Kidney (tissue), 14 donors: ENCODE results near the gene DNAJB13. TPM values are rescaled to one million over a fixed set of nuclear protein-coding genes. Genes with fewer than 3 reads are reported as not detected.

Experiments
- DNase-seq, 5 donors: peaks; one replicate each; pipeline ENCODE4 v3.0.0-alpha.2; 2013 to 2020
- FAIRE-seq: peaks from 2 replicates; lab custom pipeline; 2012; peaks lifted over from hg19 to GRCh38; lab: Jason Lieb, UNC
- H3K27ac ChIP-seq, 2 donors: one replicate each; pipeline ENCODE4 v1.7.0; 2013; ENCODE audit warnings: low read depth in 2 of 2, low read length in 2 of 2, inconsistent platforms in 1 of 2
- H3K27me3 ChIP-seq: one replicate; pipeline ENCODE4 v1.7.1; 2013; ENCODE audit warnings: low read length, inconsistent platforms; ENCODE audit not compliant: control insufficient read depth, insufficient read depth
- H3K36me3 ChIP-seq, 3 donors: one replicate each; pipeline versions ENCODE4 v1.7.0 to v1.7.1; 2013; ENCODE audit warnings: low read length in 3 of 3, control low read depth in 1 of 3, inconsistent platforms in 1 of 3; ENCODE audit not compliant: insufficient read depth in 3 of 3, control insufficient read depth in 2 of 3
- H3K4me1 ChIP-seq, 3 donors: one replicate each; pipeline versions ENCODE4 v1.7.0 to v1.7.1; 2013; ENCODE audit warnings: low read length in 3 of 3, inconsistent platforms in 1 of 3, low read depth in 1 of 3; ENCODE audit not compliant: control insufficient read depth in 2 of 3, insufficient read depth in 2 of 3
- H3K4me3 ChIP-seq, 3 donors: one replicate each; pipeline versions ENCODE4 v1.7.0 to v1.8.1; 2013; ENCODE audit warnings: low read length in 3 of 3, control low read depth in 1 of 3, inconsistent platforms in 1 of 3
- H3K9ac ChIP-seq, 3 donors: one replicate each; pipeline versions ENCODE4 v1.7.0 to v1.7.1; 2013; ENCODE audit warnings: low read length in 3 of 3, control low read depth in 1 of 3, inconsistent platforms in 1 of 3
- H3K9me3 ChIP-seq, 3 donors: one replicate each; pipeline versions ENCODE4 v1.7.0 to v1.7.1; 2013; ENCODE audit warnings: low read length in 3 of 3, control low read depth in 1 of 3, inconsistent platforms in 1 of 3; ENCODE audit not compliant: control insufficient read depth in 2 of 3, insufficient read depth in 1 of 3
- intact Hi-C: fragments of 100-400 bp; cut with DNase I; formaldehyde crosslinking; loops from one replicate; pipeline ENCODE4 v1.11.1; 2022
- polyA plus RNA-seq: library from polyadenylated mRNA; stranded (reverse); fragments of 350-450 nt; fragmentation: Illumina TruSeq; extraction: RNeasy Lipid Tissue Mini Kit (QIAGEN cat#74804); gene quantifications from one replicate; pipeline ENCODE4 v1.2.3, GENCODE V29; 2014; ENCODE audit warnings: low read depth, low replicate concordance; ENCODE audit not compliant: insufficient read depth
- total RNA-seq: library from RNA; stranded (reverse); fragmentation: NEBNext Ultra II Directional; extraction: Animal tissue kit (Norgen Biotek cat#: 25700); gene quantifications from one replicate; pipeline ENCODE4 v1.2.1, GENCODE V29; 2021
- TF ChIP-seq, protein P1 (sequence below): IDR thresholded peaks from 3 replicates; pipeline ENCODE4 v1.5.1; 2012; ENCODE audit warnings: mild to moderate bottlenecking, moderate library complexity, borderline replicate concordance; ENCODE audit not compliant: insufficient read depth; ENCODE audit errors: extremely low read depth
- donor health status: control.
- donor health status: control.
- donor health status: control.
- donor health status: control.
- donor health status: control.
- donor health status: DM: yes; HTN: yes; CAD: no.
- donor health status: Normal renal cell carcinoma (clear cell type).

Gene DNAJB13
- total and polyA plus RNA-seq, 2 donors from 2014 or later, result 1.5 to 4.3 TPM

DNA sequence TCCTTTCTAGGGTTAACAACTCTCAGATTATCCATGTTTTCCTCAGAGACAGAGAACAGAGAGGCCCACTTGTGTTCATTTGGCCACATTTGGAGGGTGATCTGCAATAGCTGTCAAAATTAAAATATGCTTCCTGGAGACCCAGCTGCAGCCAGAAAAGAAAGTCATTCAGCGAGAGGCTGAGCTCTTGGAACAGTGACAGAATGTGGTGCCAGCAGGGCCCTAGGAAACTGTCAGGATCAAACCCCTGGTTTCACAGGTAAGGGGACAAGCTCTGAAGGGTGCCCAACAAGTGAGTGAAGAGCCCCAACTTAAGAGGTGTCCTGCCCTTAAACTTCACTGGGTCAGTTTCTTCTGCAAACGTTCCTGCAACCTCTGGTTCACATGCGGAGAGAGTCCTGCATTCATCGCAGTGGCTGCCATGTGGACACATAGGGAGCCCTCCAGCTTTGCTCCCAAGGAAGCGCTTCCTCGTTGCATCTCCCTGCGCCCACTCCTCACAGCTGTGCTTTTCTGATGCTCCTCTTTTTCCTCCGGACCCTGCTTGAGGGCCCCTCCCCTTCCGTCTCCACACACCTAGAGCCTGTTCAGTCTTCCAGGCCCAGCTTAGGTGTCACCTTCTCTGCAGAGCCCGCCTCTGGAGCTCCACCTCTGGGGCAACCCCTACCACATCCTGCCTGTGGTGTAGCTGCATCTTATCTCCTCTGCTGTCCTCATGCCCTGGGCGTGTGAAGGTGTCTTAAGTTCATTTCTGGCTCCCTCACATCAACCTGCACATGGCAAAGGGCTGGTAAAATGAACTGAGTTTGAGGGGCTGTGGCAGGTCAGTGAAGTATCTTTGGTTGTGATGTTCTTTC lies 54.2 kb downstream of the DNAJB13 start:
- FAIRE-seq, result no peak
- no peak overlapping the region for H3K9ac ChIP-seq

DNA sequence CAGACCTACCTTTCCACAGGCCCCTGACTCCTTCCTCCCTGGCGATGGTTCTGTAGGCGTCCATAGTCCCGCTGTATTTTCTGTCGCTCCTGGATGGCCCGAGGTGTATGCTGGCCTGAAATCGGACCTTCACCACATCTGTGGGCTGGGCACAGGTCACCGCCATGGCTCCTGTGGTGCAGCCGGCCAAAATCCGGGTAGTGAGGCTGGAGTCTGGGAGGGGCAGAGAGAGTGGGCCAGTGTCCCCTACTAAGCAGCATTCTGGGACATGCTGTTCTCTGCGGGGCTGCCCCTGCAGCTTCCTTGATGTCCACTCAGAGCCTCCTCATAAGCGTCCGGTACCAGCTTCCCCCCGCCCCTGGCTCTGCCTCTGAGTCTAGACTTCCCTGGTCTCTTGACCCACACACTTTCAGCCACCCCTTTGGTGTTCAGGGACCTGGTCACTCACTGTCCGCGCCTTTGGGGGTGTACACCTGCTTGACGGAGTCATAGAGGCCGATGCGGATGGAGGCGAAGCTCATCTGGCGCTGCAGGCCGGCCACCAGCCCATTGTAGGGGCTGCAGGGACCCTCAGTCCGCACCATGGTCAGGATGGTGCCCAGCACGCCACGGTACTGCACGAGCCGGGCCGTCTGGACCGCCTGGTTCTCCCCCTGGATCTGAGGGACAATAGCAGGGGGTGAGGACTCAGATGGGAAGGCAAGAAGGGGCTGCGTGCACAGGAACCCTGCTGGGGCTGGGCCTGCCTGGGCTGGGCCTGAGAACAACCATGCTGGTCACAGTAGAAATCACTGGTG lies 55.1 kb downstream of the DNAJB13 start:
- Histone ChIP-seq H3K4me3 (no peak overlapping the region), H3K36me3 (peaks cover 0 to 6% (median 4%) of the 10 kb centered on the region in 3 donors), H3K27me3 (no peaks in the 10 kb centered on the region), H3K9ac (no peak overlapping the region), H3K27ac (peak overlapping the region; percentile 13 to 34), H3K4me1 (peaks cover 0 to 5% (median 0%) of the 10 kb centered on the region in 3 donors), H3K9me3 (no peaks in the 10 kb centered on the region)
- intact Hi-C loops, result no loop called here
- FAIRE-seq (no peak), DNase-seq (no peak)
- TF ChIP-seq, protein P1, sequence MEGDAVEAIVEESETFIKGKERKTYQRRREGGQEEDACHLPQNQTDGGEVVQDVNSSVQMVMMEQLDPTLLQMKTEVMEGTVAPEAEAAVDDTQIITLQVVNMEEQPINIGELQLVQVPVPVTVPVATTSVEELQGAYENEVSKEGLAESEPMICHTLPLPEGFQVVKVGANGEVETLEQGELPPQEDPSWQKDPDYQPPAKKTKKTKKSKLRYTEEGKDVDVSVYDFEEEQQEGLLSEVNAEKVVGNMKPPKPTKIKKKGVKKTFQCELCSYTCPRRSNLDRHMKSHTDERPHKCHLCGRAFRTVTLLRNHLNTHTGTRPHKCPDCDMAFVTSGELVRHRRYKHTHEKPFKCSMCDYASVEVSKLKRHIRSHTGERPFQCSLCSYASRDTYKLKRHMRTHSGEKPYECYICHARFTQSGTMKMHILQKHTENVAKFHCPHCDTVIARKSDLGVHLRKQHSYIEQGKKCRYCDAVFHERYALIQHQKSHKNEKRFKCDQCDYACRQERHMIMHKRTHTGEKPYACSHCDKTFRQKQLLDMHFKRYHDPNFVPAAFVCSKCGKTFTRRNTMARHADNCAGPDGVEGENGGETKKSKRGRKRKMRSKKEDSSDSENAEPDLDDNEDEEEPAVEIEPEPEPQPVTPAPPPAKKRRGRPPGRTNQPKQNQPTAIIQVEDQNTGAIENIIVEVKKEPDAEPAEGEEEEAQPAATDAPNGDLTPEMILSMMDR, result no peak

More for the DNA sequence above, 54.2 kb downstream of the DNAJB13 start:
- no peaks in the 10 kb centered on the region for H3K27me3 ChIP-seq
- peaks cover 0 to 6% (median 4%) of the 10 kb centered on the region in 3 donors for H3K36me3 ChIP-seq
- TF ChIP-seq, protein P1, result no peak
- no peaks in the 10 kb centered on the region for H3K9me3 ChIP-seq
- H3K4me1 ChIP-seq, result peaks cover 0 to 5% (median 0%) of the 10 kb centered on the region in 3 donors
- no peak for DNase-seq
- no peak overlapping the region for H3K4me3 ChIP-seq
- intact Hi-C loops, result no loop called here
- no peak overlapping the region for H3K27ac ChIP-seq

DNA sequence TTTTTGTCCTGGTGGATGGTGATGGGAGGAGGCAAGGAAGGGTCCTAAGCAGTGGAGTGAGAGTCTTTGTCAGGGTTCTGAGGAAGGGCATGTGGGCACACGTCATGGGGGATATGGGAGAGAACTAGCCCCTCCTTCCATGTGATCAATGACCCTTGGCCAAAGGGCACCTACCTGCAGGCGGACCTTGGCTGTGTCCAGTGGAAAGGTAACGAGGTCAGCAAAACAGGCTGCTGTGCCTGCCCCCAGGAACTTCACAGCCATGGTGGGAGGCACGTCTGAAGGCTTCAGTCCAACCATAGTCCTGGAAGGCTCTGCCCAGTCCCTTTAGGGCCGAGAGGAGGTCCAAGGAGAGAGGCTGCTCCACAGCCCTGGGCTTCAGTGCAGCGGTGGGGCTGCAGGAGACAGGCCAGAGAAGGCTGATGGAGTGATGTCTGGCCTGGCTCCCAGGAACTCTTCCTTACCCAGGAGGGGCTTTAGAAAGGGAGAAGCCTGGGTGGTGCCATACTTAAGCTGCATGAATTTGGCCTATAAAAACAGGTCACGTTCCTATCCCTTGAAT lies 56.0 kb downstream of the DNAJB13 start:
- Histone ChIP-seq H3K27ac (peak overlapping the region in 1 of 2 donors; percentile 34), H3K9ac (no peak overlapping the region), H3K27me3 (no peaks in the 10 kb centered on the region), H3K4me1 (peaks cover 0 to 5% (median 0%) of the 10 kb centered on the region in 3 donors), H3K36me3 (peaks cover 0 to 6% (median 4%) of the 10 kb centered on the region in 3 donors), H3K4me3 (no peak overlapping the region), H3K9me3 (no peaks in the 10 kb centered on the region)
- intact Hi-C loops, result no loop called here
- TF ChIP-seq, protein P1, result no peak
- FAIRE-seq, result no peak
- DNase-seq, result no peak
